ENCODE results near the gene ZSCAN5A. TPM values are rescaled to one million over a fixed set of nuclear protein-coding genes. Genes with fewer than 3 reads are reported as not detected.
A peak's percentile ranks its signal among the peaks of the same experiment; 100 is the strongest.
"Not testable (repeated sequence)": the region's sequence is repeated elsewhere in the genome, so short reads cannot be mapped to it uniquely, and the experiment has no call there.

Gene ZSCAN5A
- total RNA-seq, 2 experiments from 2014 or later: 14.4 to 19.2 TPM

GRCh38 chr19:56209091-56209490, 105.5 kb downstream of the ZSCAN5A start:
- CTCF ChIA-PET (ENCODE audit: unreplicated experiment): no interaction called here
- H3K4me3 ChIP-seq (ENCODE audit: low read depth, low read length, poor library complexity, severe bottlenecking): no peak overlapping the region
- no TSS peak for BruUV-seq (replicated peaks)

GRCh38 chr19:56207581-56207980, 107.1 kb downstream of the ZSCAN5A start:
- H3K4me1 ChIP-seq (ENCODE audit: insufficient read depth, low read length, poor library complexity, severe bottlenecking); H3K9me3 ChIP-seq (ENCODE audit: low read length); DNase-seq (ENCODE audit: low spot score); POLR2A ChIA-PET; CTCF ChIA-PET (ENCODE audit: unreplicated experiment); H3K9me2 ChIP-seq (ENCODE audit: insufficient read depth, low read length); H3K4me3 ChIP-seq (ENCODE audit: low read depth, low read length, poor library complexity, severe bottlenecking); H3K4me2 ChIP-seq (ENCODE audit: low read length); intact Hi-C loops (cut with micrococcal nuclease; ENCODE audit: unreplicated experiment); H3K79me2 ChIP-seq (ENCODE audit: insufficient read depth, low read depth, low read length); H3K36me3 ChIP-seq (ENCODE audit: insufficient read depth, low read length); H4K20me1 ChIP-seq (ENCODE audit: insufficient read depth, low read length); BruUV-seq (replicated peaks); H2AFZ ChIP-seq (ENCODE audit: low read length); H3K27ac ChIP-seq (ENCODE audit: low read depth, low read length, poor library complexity, severe bottlenecking): not testable (repeated sequence)
- 0 out of 2 replicates have a peak, but pooled peaks have one; percentile 16 for TF ChIP-seq CTCF (conservative IDR thresholded peaks at IDR 0.05; ENCODE audit: low read length)

More at GRCh38 chr19:56209091-56209490, 105.5 kb downstream of the ZSCAN5A start:
- no peak overlapping the region for H3K4me2 ChIP-seq (ENCODE audit: low read length)
- H3K27ac ChIP-seq (ENCODE audit: low read depth, low read length, poor library complexity, severe bottlenecking): no peak overlapping the region
- POLR2A ChIA-PET: no interaction called here
- H3K79me2 ChIP-seq (ENCODE audit: insufficient read depth, low read depth, low read length): no peaks in the 10 kb centered on the region
- no peak for TF ChIP-seq CTCF (conservative IDR thresholded peaks at IDR 0.05; ENCODE audit: low read length)
- no peak for TF ChIP-seq EZH2phosphoT487 (IDR thresholded peaks at IDR 0.05; ENCODE audit: borderline replicate concordance, low read depth, low read length)
- intact Hi-C loops (cut with micrococcal nuclease; ENCODE audit: unreplicated experiment): no loop called here
- H2AFZ ChIP-seq (ENCODE audit: low read length): no peak overlapping the region
- H3K9me3 ChIP-seq (ENCODE audit: low read length): no peaks in the 10 kb centered on the region
- DNase-seq (ENCODE audit: low spot score): no peak
- no peaks in the 10 kb centered on the region for H3K9me2 ChIP-seq (ENCODE audit: insufficient read depth, low read length)
- H3K4me1 ChIP-seq (ENCODE audit: insufficient read depth, low read length, poor library complexity, severe bottlenecking): no peaks in the 10 kb centered on the region
- no peaks in the 10 kb centered on the region for H3K36me3 ChIP-seq (ENCODE audit: insufficient read depth, low read length)
- no peaks in the 10 kb centered on the region for H4K20me1 ChIP-seq (ENCODE audit: insufficient read depth, low read length)

GRCh38 chr19:56201973-56202372, 112.7 kb downstream of the ZSCAN5A start, which contains the start of gene ZSCAN5C:
Gene ZSCAN5C, plus strand, starts transcription at chr19:56202273. Its CDS starts 3,641 bp downstream, at chr19:56205914.
- CTCF ChIA-PET (ENCODE audit: unreplicated experiment): no interaction called here

More at GRCh38 chr19:56201973-56202372, 112.7 kb downstream of the ZSCAN5A start, which contains the start of gene ZSCAN5C:
- no peak within 1 kb of the TSS for H3K27ac ChIP-seq (ENCODE audit: low read depth, low read length, poor library complexity, severe bottlenecking)
- no peak within 1 kb of the TSS for H2AFZ ChIP-seq (ENCODE audit: low read length)
- no peak for TF ChIP-seq CTCF (conservative IDR thresholded peaks at IDR 0.05; ENCODE audit: low read length)
- intact Hi-C loops (cut with micrococcal nuclease; ENCODE audit: unreplicated experiment): loop anchor here (1.0 kb wide), 1 partner anchor 18 kb away; no protein-coding TSS in a partner anchor
- H3K9me2 ChIP-seq (ENCODE audit: insufficient read depth, low read length): no peaks in the 10 kb centered on the region
- H3K79me2 ChIP-seq (ENCODE audit: insufficient read depth, low read depth, low read length): no peaks in the 10 kb centered on the region
- H3K4me2 ChIP-seq (ENCODE audit: low read length): no peak within 1 kb of the TSS
- H3K4me3 ChIP-seq (ENCODE audit: low read depth, low read length, poor library complexity, severe bottlenecking): no peak within 1 kb of the TSS
- H4K20me1 ChIP-seq (ENCODE audit: insufficient read depth, low read length): no peaks in the 10 kb centered on the region
- H3K4me1 ChIP-seq (ENCODE audit: insufficient read depth, low read length, poor library complexity, severe bottlenecking): no peaks in the 10 kb centered on the region
- no peak for DNase-seq (ENCODE audit: low spot score)
- POLR2A ChIA-PET: no interaction called here
- no peaks in the 10 kb centered on the region for H3K9me3 ChIP-seq (ENCODE audit: low read length)
- no peaks in the 10 kb centered on the region for H3K36me3 ChIP-seq (ENCODE audit: insufficient read depth, low read length)
- BruUV-seq (replicated peaks): no TSS peak

All from OCI-LY7 (cell line).